Esophagus muscularis mucosa (tissue), 4 donors: ENCODE data around the gene TMEM135. TPM values are rescaled to one million over a fixed set of nuclear protein-coding genes. Genes with fewer than 3 reads are reported as not detected.
"Not testable (repeated sequence)": the region's sequence is repeated elsewhere in the genome, so short reads cannot be mapped to it uniquely, and the experiment has no call there.

Experiments used
- DNase-seq: peaks from one replicate; pipeline ENCODE4 v3.0.0-alpha.2; 2017; ENCODE audit errors: extremely low spot score
- H3K27ac ChIP-seq, 4 donors: fragments of 200-600 bp; sonication (generic); replicated peaks in 1 of 4; 1 replicate in 3 of 4; 2 replicates in 1 of 4; pipeline ENCODE4 v1.5.1; 2016 to 2019; ENCODE audit warnings: mild to moderate bottlenecking in 1 of 4
- H3K27me3 ChIP-seq, 4 donors: fragments of 200-600 bp; sonication (generic); one replicate each; pipeline versions ENCODE4 v1.5.1 to v1.6.0; 2016 to 2019
- H3K36me3 ChIP-seq, 4 donors: fragments of 200-600 bp; sonication (generic); one replicate each; pipeline ENCODE4 v1.5.1; 2016 to 2019
- H3K4me1 ChIP-seq, 4 donors: fragments of 200-600 bp; sonication (generic); one replicate each; pipeline ENCODE4 v1.5.1; 2016 to 2019
- H3K4me3 ChIP-seq, 4 donors: fragments of 200-600 bp; sonication (generic); 1 replicate in 2 of 4; 2 replicates in 2 of 4; pipeline ENCODE4 v1.5.1; 2016 to 2019; ENCODE audit warnings: mild to moderate bottlenecking in 4 of 4, moderate library complexity in 1 of 4
- H3K9me3 ChIP-seq, 4 donors: fragments of 200-600 bp; sonication (generic); 1 replicate in 3 of 4; 2 replicates in 1 of 4; pipeline ENCODE4 v1.5.1; 2016 to 2019
- EP300 ChIP-seq: sonication (generic); formaldehyde crosslinking; IDR thresholded peaks from one replicate; pipeline ENCODE4 v1.6.1; 2017; ENCODE audit warnings: antibody characterized with exemption
- POLR2A ChIP-seq: fragments of 450-650 bp; IDR thresholded peaks from one replicate; pipeline ENCODE4 v1.6.1; 2017; ENCODE audit warnings: antibody characterized with exemption, moderate library complexity, mild to moderate bottlenecking, low read depth
- POLR2AphosphoS5 ChIP-seq, 2 donors: sonication (generic); formaldehyde crosslinking; IDR thresholded peaks; one replicate each; pipeline ENCODE4 v1.6.1; 2017; ENCODE audit warnings: antibody characterized with exemption in 2 of 2
- WGBS: methylation state at CpG from one replicate; pipeline ENCODE4 v1.1.5; 2018; 5-methylcytosine and 5-hydroxymethylcytosine counted together
- intact Hi-C: fragments of 100-400 bp; cut with DNase I; formaldehyde crosslinking; loops from one replicate; pipeline ENCODE4 v1.15.1; 2023
- total RNA-seq, 4 donors: library from RNA; depleted of rRNA; stranded (reverse); fragments of >200 nt; gene quantifications; one replicate each; pipeline versions ENCODE4 v1.1.0 to v1.2.1, GENCODE V29; 2016
- TF ChIP-seq, protein P1 (sequence below), 3 experiments: fragments of 200-600 bp in 2 of 3; fragments of 450-650 bp in 1 of 3; sonication (generic) in 2 of 3; IDR thresholded peaks; one replicate each; pipeline ENCODE4 v1.5.1; 2017 to 2019; ENCODE audit warnings: antibody characterized with exemption in 3 of 3, mild to moderate bottlenecking in 2 of 3, moderate library complexity in 1 of 3

Gene TMEM135
- total RNA-seq, 4 donors from 2014 or later: 11.6 to 19.5 (median 14.9) TPM

DNA sequence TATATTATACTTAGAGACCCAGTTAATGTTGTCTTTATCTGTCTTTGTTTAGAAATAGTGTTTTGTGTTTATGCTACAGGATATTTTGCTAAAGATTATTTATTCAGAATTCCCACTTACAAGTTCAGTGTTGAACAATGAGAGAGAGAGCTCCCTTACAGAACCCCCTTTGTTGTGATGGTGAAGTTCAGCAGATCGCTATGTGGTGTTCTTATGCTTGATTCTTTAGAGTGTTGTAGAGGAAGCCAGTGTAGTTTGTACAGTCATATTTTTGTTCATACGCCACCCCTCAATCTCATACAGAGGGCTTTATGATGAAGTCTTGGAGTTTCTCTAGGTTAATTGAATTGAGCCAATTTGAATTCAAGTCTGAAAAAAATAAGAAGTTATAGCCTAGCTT, 150.2 kb downstream of the TMEM135 start:
- H3K27ac ChIP-seq: no peak overlapping the region
- H3K36me3 ChIP-seq: no peaks in the 10 kb centered on the region
- TF ChIP-seq, protein P1, sequence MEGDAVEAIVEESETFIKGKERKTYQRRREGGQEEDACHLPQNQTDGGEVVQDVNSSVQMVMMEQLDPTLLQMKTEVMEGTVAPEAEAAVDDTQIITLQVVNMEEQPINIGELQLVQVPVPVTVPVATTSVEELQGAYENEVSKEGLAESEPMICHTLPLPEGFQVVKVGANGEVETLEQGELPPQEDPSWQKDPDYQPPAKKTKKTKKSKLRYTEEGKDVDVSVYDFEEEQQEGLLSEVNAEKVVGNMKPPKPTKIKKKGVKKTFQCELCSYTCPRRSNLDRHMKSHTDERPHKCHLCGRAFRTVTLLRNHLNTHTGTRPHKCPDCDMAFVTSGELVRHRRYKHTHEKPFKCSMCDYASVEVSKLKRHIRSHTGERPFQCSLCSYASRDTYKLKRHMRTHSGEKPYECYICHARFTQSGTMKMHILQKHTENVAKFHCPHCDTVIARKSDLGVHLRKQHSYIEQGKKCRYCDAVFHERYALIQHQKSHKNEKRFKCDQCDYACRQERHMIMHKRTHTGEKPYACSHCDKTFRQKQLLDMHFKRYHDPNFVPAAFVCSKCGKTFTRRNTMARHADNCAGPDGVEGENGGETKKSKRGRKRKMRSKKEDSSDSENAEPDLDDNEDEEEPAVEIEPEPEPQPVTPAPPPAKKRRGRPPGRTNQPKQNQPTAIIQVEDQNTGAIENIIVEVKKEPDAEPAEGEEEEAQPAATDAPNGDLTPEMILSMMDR (IDR thresholded peaks at IDR 0.05): no peak
- TF ChIP-seq POLR2A (no peak), POLR2AphosphoS5 (IDR thresholded peaks at IDR 0.05) (no peak)
- no peaks in the 10 kb centered on the region for H3K4me1 ChIP-seq
- no peaks in the 10 kb centered on the region for H3K27me3 ChIP-seq
- DNase-seq: no peak
- H3K9me3 ChIP-seq: no peaks in the 10 kb centered on the region
- WGBS: 86% methylated on average over 2 of the region's 2 CpGs
- intact Hi-C loops: no loop called here
- no peak overlapping the region for H3K4me3 ChIP-seq

DNA sequence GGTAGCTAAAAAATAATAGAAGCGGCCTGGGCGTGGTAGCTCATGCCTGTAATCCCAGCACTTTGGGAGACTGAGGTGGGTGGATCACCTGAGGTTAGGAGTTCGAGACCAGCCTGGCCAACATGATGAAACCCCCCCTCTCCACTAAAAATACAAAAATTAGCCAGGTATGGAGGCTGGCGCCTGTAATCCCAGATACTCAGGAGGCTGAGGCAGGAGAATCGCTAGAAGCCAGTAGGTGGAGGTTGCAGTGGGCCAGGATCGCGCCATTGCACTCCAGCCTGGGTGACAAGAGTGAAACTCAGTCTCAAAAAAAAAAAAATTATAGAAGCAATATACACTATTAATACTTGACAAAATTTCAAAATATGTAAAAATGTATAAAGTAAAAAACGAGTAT, 150.7 kb downstream of the TMEM135 start:
- intact Hi-C loops, DNase-seq, H3K27me3 ChIP-seq, H3K9me3 ChIP-seq, H3K4me1 ChIP-seq, H3K4me3 ChIP-seq, H3K36me3 ChIP-seq, H3K27ac ChIP-seq: not testable (repeated sequence)
- WGBS: 99% methylated on average over 8 of the region's 8 CpGs

DNA sequence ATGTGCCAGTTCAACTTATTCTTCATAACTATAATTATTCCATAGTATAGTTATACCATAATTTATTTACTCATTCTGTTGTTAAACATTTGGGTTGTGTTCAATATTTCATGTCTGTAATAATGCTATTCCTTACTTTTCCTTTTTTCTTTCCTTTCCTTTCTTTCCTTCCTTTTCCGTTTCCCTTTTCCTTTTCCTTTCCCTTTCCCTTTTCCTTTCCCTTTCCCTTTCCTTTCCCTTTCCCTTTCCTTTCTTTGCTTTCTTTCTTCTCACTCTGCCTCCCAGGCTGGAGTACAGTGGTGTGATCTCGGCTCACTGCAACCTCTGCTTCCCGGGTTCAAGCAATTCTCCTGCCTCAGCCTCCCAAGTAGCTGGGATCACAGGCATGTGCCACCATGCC, 151.2 kb downstream of the TMEM135 start:
- intact Hi-C loops, H3K27me3 ChIP-seq, DNase-seq, H3K27ac ChIP-seq, H3K4me3 ChIP-seq, H3K36me3 ChIP-seq, H3K9me3 ChIP-seq, H3K4me1 ChIP-seq: not testable (repeated sequence)
- 96% methylated on average over 3 of the region's 3 CpGs for WGBS

DNA sequence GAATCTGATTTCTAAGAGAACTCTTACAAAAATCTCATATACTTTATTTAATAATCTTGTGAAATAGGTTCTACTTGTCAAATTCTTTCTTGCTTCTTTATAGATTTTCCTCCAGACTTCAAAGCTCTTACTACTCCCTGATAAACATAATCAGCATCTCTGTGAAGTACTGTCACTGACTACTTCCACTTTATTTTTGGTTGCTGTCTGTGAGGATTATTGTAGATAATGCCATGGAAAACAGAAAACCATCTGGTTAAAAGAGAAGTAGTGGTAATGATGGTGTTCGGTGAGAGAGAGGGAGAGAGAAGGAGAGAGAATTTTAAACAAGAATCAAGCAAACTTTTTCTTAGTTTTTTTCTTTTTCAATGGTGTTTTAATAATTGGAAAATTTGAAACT, 152.3 kb downstream of the TMEM135 start:
- WGBS: 97% methylated on average over 1 of the region's 1 CpG
- DNase-seq: no peak
- Histone ChIP-seq H3K27ac (no peak overlapping the region), H3K9me3 (no peaks in the 10 kb centered on the region), H3K27me3 (no peaks in the 10 kb centered on the region), H3K4me3 (no peak overlapping the region), H3K4me1 (no peaks in the 10 kb centered on the region), H3K36me3 (no peaks in the 10 kb centered on the region)
- intact Hi-C loops: no loop called here
- TF ChIP-seq, protein P1 (IDR thresholded peaks at IDR 0.05): no peak
- no peak for TF ChIP-seq POLR2A
- TF ChIP-seq POLR2AphosphoS5 (IDR thresholded peaks at IDR 0.05): no peak
- TF ChIP-seq EP300: no peak

DNA sequence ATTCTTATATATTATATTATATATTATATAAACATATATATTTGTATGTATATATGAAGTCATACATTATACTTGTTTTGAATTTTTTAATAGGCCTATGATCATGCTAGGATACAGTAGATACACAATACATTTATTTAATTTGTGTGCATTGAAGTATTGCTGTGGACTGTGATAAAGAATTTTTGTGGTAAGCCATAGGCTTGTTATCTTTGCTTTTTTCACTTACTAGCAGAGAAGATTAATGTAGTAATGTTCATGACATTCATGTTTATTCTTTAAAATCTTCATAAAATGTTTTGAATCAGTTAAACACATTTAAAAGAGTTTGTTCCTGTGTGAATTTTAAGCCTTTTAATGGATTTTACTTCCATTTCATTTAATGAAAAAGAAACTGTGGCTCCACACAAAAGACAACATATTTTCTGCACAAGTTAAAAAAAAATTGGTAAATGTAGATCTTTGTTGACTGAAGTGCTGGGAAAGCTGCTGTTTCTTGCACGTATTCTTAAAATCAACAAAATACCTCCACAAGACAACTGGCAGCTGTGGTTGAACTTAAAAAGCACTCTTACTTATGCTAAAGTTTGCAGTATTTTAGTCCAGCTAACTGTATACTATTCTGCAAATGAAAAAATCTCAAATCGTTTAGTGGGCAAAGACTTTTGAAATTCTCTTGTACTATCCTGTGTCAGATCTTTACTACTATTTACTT, 156.2 kb downstream of the TMEM135 start:
- Histone ChIP-seq H3K9me3 (no peaks in the 10 kb centered on the region), H3K4me3 (no peak overlapping the region), H3K36me3 (no peaks in the 10 kb centered on the region), H3K27ac (no peak overlapping the region), H3K4me1 (no peaks in the 10 kb centered on the region), H3K27me3 (no peaks in the 10 kb centered on the region)
- no peak for DNase-seq
- intact Hi-C loops: no loop called here
- 82% methylated on average over 2 of the region's 2 CpGs for WGBS
- no peak for TF ChIP-seq EP300
- no peak for TF ChIP-seq POLR2A
- TF ChIP-seq, protein P1 (IDR thresholded peaks at IDR 0.05): no peak
- TF ChIP-seq POLR2AphosphoS5 (IDR thresholded peaks at IDR 0.05): no peak
